ENCODE results near the gene FAM53C.
"Not testable (repeated sequence)": the region's sequence is repeated elsewhere in the genome, so short reads cannot be mapped to it uniquely, and the experiment has no call there.

The FAM53C gene

DNA sequence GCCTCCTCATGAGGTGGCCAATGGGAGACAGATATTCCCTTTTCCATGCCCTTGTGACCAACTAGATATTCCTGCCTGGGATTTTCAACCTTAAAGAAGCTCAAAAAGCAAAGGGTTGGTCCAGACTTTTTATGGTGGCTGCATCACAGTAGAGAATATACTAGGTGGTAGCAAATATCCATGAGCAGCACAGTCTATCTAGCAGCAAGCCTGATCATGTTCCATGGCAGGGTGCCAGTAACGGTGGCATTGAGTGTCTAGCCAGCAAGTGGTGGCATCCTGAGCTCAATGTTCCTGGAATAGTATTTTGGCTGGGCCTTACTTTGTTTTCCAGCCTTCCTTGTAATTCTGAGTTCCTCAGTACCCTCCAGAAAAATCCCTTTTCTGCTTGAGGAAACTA, 32.3 kb upstream of the FAM53C start:
- no peak overlapping the region for H3K4me2 ChIP-seq (ENCODE audit: low read depth, low read length, poor library complexity, severe bottlenecking)
- no peaks in the 10 kb centered on the region for H3K79me2 ChIP-seq (ENCODE audit: insufficient read depth, low read length)
- H2AFZ ChIP-seq (ENCODE audit: low read depth, low read length, severe bottlenecking), result no peak overlapping the region
- no peaks in the 10 kb centered on the region for H3F3A ChIP-seq (ENCODE audit: insufficient read depth)
- H3K27me3 ChIP-seq (ENCODE audit: low read length), result no peaks in the 10 kb centered on the region
- no peak overlapping the region for H3K9ac ChIP-seq (ENCODE audit: low read length)
- TF ChIP-seq EZH2phosphoT487 (conservative IDR thresholded peaks at IDR 0.05; ENCODE audit: low read length), result no peak
- TF ChIP-seq, protein P1, sequence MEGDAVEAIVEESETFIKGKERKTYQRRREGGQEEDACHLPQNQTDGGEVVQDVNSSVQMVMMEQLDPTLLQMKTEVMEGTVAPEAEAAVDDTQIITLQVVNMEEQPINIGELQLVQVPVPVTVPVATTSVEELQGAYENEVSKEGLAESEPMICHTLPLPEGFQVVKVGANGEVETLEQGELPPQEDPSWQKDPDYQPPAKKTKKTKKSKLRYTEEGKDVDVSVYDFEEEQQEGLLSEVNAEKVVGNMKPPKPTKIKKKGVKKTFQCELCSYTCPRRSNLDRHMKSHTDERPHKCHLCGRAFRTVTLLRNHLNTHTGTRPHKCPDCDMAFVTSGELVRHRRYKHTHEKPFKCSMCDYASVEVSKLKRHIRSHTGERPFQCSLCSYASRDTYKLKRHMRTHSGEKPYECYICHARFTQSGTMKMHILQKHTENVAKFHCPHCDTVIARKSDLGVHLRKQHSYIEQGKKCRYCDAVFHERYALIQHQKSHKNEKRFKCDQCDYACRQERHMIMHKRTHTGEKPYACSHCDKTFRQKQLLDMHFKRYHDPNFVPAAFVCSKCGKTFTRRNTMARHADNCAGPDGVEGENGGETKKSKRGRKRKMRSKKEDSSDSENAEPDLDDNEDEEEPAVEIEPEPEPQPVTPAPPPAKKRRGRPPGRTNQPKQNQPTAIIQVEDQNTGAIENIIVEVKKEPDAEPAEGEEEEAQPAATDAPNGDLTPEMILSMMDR (IDR thresholded peaks at IDR 0.05; ENCODE audit: insufficient read depth, low read length, poor library complexity, severe bottlenecking), result no peak
- H3K4me3 ChIP-seq (ENCODE audit: insufficient read depth, low read length, poor library complexity, severe bottlenecking), result no peak overlapping the region
- no peaks in the 10 kb centered on the region for H3K9me3 ChIP-seq (ENCODE audit: insufficient read depth, low read length)
- no peaks in the 10 kb centered on the region for H4K20me1 ChIP-seq (ENCODE audit: low read depth, low read length)
- no peak overlapping the region for H3K27ac ChIP-seq (ENCODE audit: low read depth, low read length)
- no peaks in the 10 kb centered on the region for H3K9me2 ChIP-seq (replicated peaks; ENCODE audit: insufficient read depth, low read length)
- no peaks in the 10 kb centered on the region for H3K36me3 ChIP-seq (ENCODE audit: low read length)

DNA sequence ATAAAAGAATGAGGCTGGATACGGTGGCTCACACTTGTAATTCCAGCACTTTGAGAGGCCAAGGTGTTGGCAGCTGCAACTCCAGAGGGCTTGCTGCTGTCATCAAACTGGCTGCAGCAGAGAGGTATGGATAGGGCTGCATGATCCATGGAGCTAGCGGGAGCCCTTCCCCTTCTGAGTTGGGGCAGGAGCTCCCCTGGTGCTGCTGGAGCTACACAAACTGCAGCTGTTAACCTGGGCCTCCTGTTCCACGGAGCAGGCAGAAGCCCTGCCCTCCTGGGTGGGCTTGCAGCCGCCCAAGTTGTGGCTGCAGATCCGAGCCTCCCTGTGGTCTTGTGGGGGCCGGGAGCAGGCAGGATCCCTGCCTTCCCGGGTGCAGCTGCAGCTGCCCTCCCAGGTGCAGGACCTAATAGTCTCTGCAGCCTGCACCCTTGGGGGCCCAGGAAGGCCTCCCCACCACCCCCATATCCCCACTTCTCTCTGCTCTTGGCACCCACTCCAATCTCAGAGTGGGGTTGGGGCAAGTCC, 22.3 kb upstream of the FAM53C start:
- H2AFZ ChIP-seq (ENCODE audit: low read depth, low read length, severe bottlenecking), result no peak overlapping the region
- TF ChIP-seq, protein P1 (IDR thresholded peaks at IDR 0.05; ENCODE audit: insufficient read depth, low read length, poor library complexity, severe bottlenecking), result no peak
- TF ChIP-seq EZH2phosphoT487 (conservative IDR thresholded peaks at IDR 0.05; ENCODE audit: low read length), result no peak
- no peak overlapping the region for H3K4me3 ChIP-seq (ENCODE audit: insufficient read depth, low read length, poor library complexity, severe bottlenecking)
- no peak overlapping the region for H3K9ac ChIP-seq (ENCODE audit: low read length)
- H3K27ac ChIP-seq (ENCODE audit: low read depth, low read length), result no peak overlapping the region
- H3K27me3 ChIP-seq (ENCODE audit: low read length), result no peaks in the 10 kb centered on the region
- no peak overlapping the region for H3K4me2 ChIP-seq (ENCODE audit: low read depth, low read length, poor library complexity, severe bottlenecking)
- H3K9me2 ChIP-seq (replicated peaks; ENCODE audit: insufficient read depth, low read length), result no peaks in the 10 kb centered on the region
- no peaks in the 10 kb centered on the region for H3K36me3 ChIP-seq (ENCODE audit: low read length)
- no peaks in the 10 kb centered on the region for H4K20me1 ChIP-seq (ENCODE audit: low read depth, low read length)
- no peaks in the 10 kb centered on the region for H3K9me3 ChIP-seq (ENCODE audit: insufficient read depth, low read length)
- no peaks in the 10 kb centered on the region for H3K79me2 ChIP-seq (ENCODE audit: insufficient read depth, low read length)
- no peaks in the 10 kb centered on the region for H3F3A ChIP-seq (ENCODE audit: insufficient read depth)

DNA sequence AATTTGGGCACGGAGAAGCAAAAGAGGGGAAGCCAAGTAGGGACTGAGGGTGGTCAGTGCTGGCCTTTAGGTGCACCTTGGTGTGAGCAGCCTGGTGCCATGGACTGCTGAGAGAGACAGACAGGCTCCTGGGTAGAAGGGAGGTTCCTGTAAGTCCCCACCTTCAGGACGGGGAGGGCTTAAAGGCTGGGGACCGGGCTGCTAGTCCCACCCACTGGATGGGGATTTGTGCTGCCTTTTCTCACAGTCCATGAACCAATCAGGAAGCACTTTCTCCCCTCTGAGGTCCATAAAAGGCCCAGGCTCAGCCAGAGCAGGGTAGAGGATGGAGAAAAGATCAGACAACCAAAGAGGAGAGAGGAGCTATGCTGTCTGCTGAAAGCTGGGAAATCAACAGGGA, 21.7 kb upstream of the FAM53C start:
- no peaks in the 10 kb centered on the region for H3K9me3 ChIP-seq (ENCODE audit: insufficient read depth, low read length)
- TF ChIP-seq, protein P1 (IDR thresholded peaks at IDR 0.05; ENCODE audit: insufficient read depth, low read length, poor library complexity, severe bottlenecking), result no peak
- H3F3A ChIP-seq (ENCODE audit: insufficient read depth), result no peaks in the 10 kb centered on the region
- no peaks in the 10 kb centered on the region for H3K9me2 ChIP-seq (replicated peaks; ENCODE audit: insufficient read depth, low read length)
- H2AFZ ChIP-seq (ENCODE audit: low read depth, low read length, severe bottlenecking), result no peak overlapping the region
- H3K4me3 ChIP-seq (ENCODE audit: insufficient read depth, low read length, poor library complexity, severe bottlenecking), result no peak overlapping the region
- no peak overlapping the region for H3K27ac ChIP-seq (ENCODE audit: low read depth, low read length)
- no peaks in the 10 kb centered on the region for H3K36me3 ChIP-seq (ENCODE audit: low read length)
- no peak overlapping the region for H3K4me2 ChIP-seq (ENCODE audit: low read depth, low read length, poor library complexity, severe bottlenecking)
- no peaks in the 10 kb centered on the region for H3K79me2 ChIP-seq (ENCODE audit: insufficient read depth, low read length)
- no peaks in the 10 kb centered on the region for H4K20me1 ChIP-seq (ENCODE audit: low read depth, low read length)
- no peaks in the 10 kb centered on the region for H3K27me3 ChIP-seq (ENCODE audit: low read length)
- no peak overlapping the region for H3K9ac ChIP-seq (ENCODE audit: low read length)

DNA sequence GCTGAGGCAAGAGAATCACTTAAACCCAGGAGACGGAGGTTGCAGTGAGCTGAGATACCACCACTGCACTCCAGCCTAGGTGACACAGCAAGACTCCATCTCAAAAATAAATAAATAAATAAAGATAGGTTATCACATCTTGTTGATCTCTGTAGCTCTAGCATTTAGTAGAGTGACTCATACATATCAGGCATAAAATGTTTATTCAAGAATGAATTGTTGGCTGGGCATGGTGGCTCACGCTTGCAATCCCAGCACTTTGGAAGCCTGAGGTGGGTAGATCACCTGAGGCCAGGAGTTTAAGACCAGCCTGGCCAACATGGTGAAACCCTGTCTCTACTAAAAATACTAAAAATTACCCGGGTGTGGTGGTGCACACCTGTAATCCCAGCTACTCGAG, 19.9 kb upstream of the FAM53C start:
- H3K79me2 ChIP-seq (ENCODE audit: insufficient read depth, low read length); H3K9ac ChIP-seq (ENCODE audit: low read length): not testable (repeated sequence)

More for the DNA sequence above, 19.9 kb upstream of the FAM53C start:
- not testable (repeated sequence) for H4K20me1 ChIP-seq (ENCODE audit: low read depth, low read length); H3K9me3 ChIP-seq (ENCODE audit: insufficient read depth, low read length); H3K27me3 ChIP-seq (ENCODE audit: low read length); H3K9me2 ChIP-seq (replicated peaks; ENCODE audit: insufficient read depth, low read length); H3F3A ChIP-seq (ENCODE audit: insufficient read depth); H3K36me3 ChIP-seq (ENCODE audit: low read length); H2AFZ ChIP-seq (ENCODE audit: low read depth, low read length, severe bottlenecking); H3K27ac ChIP-seq (ENCODE audit: low read depth, low read length); H3K4me2 ChIP-seq (ENCODE audit: low read depth, low read length, poor library complexity, severe bottlenecking); H3K4me3 ChIP-seq (ENCODE audit: insufficient read depth, low read length, poor library complexity, severe bottlenecking)

All from SU-DHL-6 (cell line).